KG1 (cell line): ENCODE measurements around the gene CKAP4.
"Not testable (repeated sequence)": the region's sequence is repeated elsewhere in the genome, so short reads cannot be mapped to it uniquely, and the experiment has no call there.

ENCODE experiments used
- DNase-seq: peaks from one replicate; lab custom pipeline; 2025; lab: John Stamatoyannopoulos, UW

The CKAP4 gene, protein sequence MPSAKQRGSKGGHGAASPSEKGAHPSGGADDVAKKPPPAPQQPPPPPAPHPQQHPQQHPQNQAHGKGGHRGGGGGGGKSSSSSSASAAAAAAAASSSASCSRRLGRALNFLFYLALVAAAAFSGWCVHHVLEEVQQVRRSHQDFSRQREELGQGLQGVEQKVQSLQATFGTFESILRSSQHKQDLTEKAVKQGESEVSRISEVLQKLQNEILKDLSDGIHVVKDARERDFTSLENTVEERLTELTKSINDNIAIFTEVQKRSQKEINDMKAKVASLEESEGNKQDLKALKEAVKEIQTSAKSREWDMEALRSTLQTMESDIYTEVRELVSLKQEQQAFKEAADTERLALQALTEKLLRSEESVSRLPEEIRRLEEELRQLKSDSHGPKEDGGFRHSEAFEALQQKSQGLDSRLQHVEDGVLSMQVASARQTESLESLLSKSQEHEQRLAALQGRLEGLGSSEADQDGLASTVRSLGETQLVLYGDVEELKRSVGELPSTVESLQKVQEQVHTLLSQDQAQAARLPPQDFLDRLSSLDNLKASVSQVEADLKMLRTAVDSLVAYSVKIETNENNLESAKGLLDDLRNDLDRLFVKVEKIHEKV

GRCh38 chr12:106247674-106248311 is at the start of gene CKAP4:
CKAP4 (minus strand) TSS chr12:106248020; CDS start chr12:106247851, 169 bp downstream.
- no peak for DNase-seq

- no peak for DNase-seq
These were observed 49.3 kb upstream of the CKAP4 start for GRCh38 chr12:106297075-106297474.

- DNase-seq, result no peak
These were observed 48.5 kb upstream of the CKAP4 start for GRCh38 chr12:106296179-106296877.

- DNase-seq, result no peak
These were observed 44.5 kb upstream of the CKAP4 start for GRCh38 chr12:106292339-106292738.

GRCh38 chr12:106291342-106291741 is 43.5 kb upstream of the CKAP4 start:
- no peak for DNase-seq

GRCh38 chr12:106290666-106291065 is 42.8 kb upstream of the CKAP4 start:
- DNase-seq, result no peak

DNA sequence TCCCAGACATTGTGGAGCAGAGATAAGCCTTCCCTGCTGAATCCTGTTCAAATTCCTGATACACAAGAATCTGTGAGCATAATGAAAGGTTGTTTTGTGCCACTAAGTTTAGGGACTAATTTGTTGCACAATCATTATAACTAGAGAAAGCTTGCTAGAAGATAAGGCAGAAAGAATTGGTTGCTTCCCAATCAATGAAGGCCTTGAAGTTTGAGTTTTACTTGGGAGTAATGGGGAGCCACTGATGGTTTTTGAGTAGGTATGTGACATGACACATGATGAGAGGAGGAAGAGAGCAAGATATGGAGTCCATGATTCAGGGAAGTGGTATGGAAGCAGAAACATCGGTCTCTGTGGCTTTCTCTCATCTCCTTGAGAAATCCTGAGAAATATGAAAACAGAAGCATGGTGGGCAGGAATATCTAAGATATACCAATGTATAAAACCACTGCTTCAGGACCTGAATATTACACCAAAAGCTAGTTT is 41.4 kb upstream of the CKAP4 start:
- DNase-seq, result no peak

GRCh38 chr12:106288494-106289195 is 40.8 kb upstream of the CKAP4 start:
- no peak for DNase-seq

- no peak for DNase-seq
These were observed 40.3 kb upstream of the CKAP4 start for GRCh38 chr12:106288101-106288493.

DNA sequence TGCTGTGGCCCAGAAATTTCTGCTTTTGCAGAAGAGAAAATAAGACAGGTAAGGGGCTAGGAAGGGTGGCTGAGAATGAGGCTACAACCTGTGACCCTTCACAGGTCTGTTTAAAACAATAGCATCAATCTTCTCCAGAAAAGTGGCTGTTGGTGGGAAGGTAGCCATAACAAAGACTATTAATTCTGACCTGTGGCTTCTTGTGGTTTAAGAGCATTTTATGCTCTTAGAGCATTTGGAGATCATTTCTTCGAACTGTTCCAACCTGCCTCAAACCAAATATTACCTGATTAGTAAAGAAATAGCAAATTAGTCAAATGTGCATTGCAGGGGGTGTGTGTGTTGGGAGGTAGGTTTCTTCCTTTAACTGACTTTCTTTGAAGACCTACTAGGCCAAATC is 39.5 kb upstream of the CKAP4 start:
- DNase-seq, result no peak

DNA sequence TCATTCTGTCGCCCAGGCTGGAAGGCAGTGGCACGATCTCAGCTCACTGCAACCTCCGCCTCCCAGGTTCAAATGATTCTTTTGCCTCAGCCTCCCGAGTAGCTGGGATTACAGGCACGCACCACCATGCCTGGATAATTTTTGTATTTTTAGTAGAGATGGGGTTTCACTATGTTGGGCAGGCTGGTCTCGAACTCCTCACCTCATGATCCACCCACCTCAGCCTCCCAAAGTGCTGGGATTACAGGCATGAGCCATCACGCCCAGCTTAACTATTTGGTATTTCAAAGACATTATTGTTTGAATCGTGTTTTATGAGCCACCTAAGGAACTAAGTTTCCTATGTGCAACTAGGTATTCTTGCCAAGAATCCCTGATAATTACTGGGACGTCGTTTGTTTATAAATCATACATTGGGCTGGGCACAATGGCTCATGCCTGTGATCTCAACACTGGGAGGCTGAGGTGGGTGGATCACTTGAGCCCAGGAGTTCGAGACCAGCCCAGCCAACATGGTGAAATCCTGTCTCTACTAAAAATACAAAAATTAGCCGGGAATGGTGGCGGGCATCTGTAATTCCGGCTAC is 38.8 kb upstream of the CKAP4 start:
- not testable (repeated sequence) for DNase-seq

DNA sequence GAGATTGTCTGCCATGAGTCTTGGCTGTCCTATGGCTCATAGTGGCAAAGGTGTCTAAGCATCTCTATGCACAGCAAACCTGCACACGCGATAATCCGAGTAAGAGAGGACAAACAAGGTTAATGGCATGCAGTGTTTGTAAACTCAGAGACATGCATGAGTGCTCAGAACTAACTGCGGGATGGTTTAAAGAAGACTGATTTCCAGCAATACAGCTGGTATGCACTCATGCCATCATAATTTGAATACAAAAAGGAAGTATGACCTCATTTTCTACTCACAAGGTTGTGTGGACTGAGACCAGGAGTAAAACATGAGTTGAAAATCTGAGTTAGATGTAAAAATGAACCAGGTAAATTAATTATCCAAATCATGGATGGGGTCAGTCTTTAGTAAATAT is 38.2 kb upstream of the CKAP4 start:
- no peak for DNase-seq

GRCh38 chr12:106284358-106285105 is 36.7 kb upstream of the CKAP4 start:
- DNase-seq, result no peak

GRCh38 chr12:106282457-106283097 is 34.8 kb upstream of the CKAP4 start:
- peak; percentile 18 for DNase-seq

DNA sequence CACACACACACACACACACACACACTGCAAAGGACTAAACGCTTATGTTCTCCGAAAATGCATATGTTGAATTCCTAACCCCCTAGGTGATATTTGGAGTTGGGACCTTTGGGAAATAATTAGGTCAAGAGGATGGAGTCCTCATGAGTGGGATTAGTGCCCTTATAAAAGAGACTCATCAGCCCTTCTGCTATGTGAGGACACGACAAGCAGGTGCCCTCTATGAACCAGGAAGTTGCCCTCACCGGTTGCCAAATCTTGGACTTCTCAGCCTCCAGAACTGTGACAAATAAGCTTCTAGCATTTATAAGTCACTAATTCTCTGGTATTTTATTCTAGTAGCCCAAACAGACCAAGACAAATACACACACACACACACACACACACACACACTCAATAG is 34.0 kb upstream of the CKAP4 start:
- no peak for DNase-seq

- DNase-seq, result no peak
These were observed 33.4 kb upstream of the CKAP4 start for GRCh38 chr12:106281056-106281782.

DNA sequence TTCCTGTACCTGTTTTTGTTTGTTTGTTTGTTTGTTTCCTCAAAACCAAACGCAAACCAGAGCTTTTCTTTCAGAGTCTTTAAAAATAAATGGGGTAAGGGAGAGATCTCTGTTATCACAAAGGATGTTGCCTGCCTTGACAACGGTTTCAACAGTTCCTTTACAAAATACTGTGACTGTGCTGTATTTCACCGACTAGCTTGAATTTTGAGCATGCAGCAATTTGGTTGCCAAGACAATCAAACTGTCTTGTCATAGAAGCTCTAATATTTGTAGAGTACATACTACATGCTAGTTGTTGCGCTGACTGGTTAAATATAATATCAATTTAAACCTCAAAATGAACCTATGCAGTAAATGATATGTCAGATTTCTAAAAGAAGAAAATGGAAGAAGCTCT is 32.3 kb upstream of the CKAP4 start:
- no peak for DNase-seq

- DNase-seq, result no peak
These were observed 28.4 kb upstream of the CKAP4 start for GRCh38 chr12:106276032-106276740.

DNA sequence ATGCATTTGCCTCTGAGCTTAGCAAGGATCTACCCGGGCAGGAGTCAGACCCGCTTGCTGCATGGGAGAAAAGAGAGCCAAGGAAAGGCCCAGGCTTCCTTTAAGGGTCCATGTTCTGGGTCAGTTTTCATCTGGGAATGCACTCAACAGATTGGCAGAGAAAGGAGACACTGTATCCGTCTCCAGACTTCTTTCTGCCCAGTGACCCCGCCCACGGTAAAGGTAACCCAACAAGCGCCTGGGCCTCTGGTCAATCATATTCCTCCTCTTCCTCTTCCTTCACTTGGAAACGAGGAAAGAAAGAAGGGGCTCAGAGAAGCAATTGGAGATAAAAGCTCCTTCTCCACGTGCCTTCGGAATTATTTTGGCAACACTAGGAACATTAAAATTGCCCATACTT is 27.6 kb upstream of the CKAP4 start:
- no peak for DNase-seq
